ENCODE data around the gene NECTIN1.

The NECTIN1 gene

GRCh38 chr11:119729951-119730613 lies 1.1 kb upstream of the NECTIN1 start:
- no peak for DNase-seq

GRCh38 chr11:119729581-119729927 lies 554 bp upstream of the NECTIN1 start:
- no peak for DNase-seq

- DNase-seq: no peak
Measured at GRCh38 chr11:119728211-119728626, 781 bp downstream of the NECTIN1 start.

- DNase-seq: no peak
Measured at GRCh38 chr11:119727523-119728151, 1.4 kb downstream of the NECTIN1 start.

- DNase-seq: no peak
Measured at GRCh38 chr11:119726585-119727522, 2.1 kb downstream of the NECTIN1 start.

- no peak for DNase-seq
Measured at GRCh38 chr11:119726150-119726553, 2.8 kb downstream of the NECTIN1 start.

- DNase-seq: no peak
Measured at GRCh38 chr11:119724956-119725355, 4.0 kb downstream of the NECTIN1 start.

GRCh38 chr11:119723952-119724325 lies 5.1 kb downstream of the NECTIN1 start:
- DNase-seq: no peak

GRCh38 chr11:119723243-119723951 lies 5.6 kb downstream of the NECTIN1 start:
- no peak for DNase-seq

- no peak for DNase-seq
Measured at GRCh38 chr11:119722281-119722794, 6.7 kb downstream of the NECTIN1 start.

GRCh38 chr11:119721129-119722120 lies 7.6 kb downstream of the NECTIN1 start:
- DNase-seq: no peak

- DNase-seq: no peak
Measured at GRCh38 chr11:119720311-119720913, 8.6 kb downstream of the NECTIN1 start.

- no peak for DNase-seq
Measured at GRCh38 chr11:119717839-119718534, 11.0 kb downstream of the NECTIN1 start.

- no peak for DNase-seq
Measured at GRCh38 chr11:119716582-119717498, 12.2 kb downstream of the NECTIN1 start.

GRCh38 chr11:119714590-119714989 lies 14.4 kb downstream of the NECTIN1 start:
- DNase-seq: no peak

GRCh38 chr11:119714189-119714588 lies 14.8 kb downstream of the NECTIN1 start:
- no peak for DNase-seq

GRCh38 chr11:119713359-119714040 lies 15.5 kb downstream of the NECTIN1 start:
- DNase-seq: no peak

GRCh38 chr11:119712459-119713358 lies 16.3 kb downstream of the NECTIN1 start:
- no peak for DNase-seq

Measured in NCI-H446 treated with DMSO at 0.1 percent for 48 hours (cell line).